Subcutaneous adipose tissue (tissue), 4 donors: ENCODE results near the gene TM4SF4. TPM values are rescaled to one million over a fixed set of nuclear protein-coding genes. Genes with fewer than 3 reads are reported as not detected.

Experiments
- total RNA-seq, 4 donors: library from RNA; depleted of rRNA; stranded (reverse); fragments of >200 nt; gene quantifications; one replicate each; pipeline ENCODE4 v1.1.0, GENCODE V29; 2016
- TF ChIP-seq, protein P1 (sequence below): fragments of 450-650 bp; IDR thresholded peaks from one replicate; pipeline ENCODE4 v1.5.1; 2016; ENCODE audit warnings: low read depth, mild to moderate bottlenecking, control low read depth, antibody characterized with exemption, moderate library complexity

The TM4SF4 gene
- total RNA-seq, 4 donors from 2014 or later, result not detected

DNA sequence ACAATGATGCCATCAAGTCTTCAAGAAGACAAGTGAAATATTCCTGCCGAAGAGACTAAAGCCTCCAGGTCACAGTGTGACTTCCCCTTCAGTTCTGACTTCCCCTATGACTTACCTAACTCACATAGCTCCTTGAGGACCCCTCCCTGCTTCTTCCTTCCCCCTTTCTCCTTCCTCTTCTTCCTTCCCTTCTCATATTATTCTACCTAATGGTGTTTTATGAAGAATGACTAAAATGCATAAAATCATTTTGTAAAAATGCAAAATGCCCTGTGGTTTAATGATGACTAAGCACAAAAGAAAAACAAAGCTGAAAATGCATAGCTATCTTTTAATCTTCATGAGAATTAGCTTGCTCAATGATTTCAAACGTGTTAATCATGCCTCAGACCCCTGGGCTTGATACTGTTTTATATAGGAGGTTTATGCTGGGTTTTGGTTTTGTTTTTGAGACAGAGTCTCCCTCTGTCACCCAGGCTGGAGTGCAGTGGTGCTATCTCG lies 26.1 kb upstream of the TM4SF4 start:
- TF ChIP-seq, protein P1, sequence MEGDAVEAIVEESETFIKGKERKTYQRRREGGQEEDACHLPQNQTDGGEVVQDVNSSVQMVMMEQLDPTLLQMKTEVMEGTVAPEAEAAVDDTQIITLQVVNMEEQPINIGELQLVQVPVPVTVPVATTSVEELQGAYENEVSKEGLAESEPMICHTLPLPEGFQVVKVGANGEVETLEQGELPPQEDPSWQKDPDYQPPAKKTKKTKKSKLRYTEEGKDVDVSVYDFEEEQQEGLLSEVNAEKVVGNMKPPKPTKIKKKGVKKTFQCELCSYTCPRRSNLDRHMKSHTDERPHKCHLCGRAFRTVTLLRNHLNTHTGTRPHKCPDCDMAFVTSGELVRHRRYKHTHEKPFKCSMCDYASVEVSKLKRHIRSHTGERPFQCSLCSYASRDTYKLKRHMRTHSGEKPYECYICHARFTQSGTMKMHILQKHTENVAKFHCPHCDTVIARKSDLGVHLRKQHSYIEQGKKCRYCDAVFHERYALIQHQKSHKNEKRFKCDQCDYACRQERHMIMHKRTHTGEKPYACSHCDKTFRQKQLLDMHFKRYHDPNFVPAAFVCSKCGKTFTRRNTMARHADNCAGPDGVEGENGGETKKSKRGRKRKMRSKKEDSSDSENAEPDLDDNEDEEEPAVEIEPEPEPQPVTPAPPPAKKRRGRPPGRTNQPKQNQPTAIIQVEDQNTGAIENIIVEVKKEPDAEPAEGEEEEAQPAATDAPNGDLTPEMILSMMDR, result no peak

DNA sequence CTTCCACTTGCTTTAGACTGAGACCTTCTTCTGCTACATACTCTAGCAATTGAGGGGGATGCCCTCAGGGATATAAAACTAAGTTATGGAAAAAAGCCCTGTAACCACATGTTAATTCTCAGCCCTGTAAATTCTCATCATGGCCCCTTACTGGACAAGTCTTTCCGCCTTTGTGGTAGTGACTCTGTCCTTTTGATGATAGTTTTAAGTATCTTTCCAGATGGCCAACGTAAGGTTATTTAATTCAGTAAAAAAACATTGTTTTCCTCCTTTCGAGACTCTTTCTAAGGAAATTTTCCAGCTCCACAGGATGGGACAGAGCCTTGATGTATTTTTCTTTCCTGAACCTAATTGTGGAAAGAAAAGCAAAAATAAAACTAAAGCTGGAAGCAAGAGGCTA lies 25.3 kb upstream of the TM4SF4 start:
- TF ChIP-seq, protein P1, result no peak

DNA sequence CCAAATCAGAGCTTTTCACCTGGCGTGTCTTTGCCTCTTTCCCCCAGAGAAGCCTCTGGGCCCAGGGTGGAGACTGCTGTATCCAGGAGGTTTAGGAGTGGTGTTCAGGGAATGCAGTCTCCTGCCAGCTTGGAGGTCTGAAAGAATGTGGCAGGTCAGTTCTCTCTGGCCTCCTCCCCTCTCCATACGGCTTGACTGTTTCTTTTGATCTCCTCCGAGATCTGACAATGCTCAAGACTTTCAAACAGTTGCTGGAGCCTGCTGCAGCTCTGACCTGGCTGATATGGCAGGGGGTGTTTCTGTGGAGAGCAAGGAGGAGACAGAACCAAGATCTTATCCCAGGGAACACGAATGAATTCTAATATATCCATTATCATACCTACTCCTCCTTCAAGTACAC lies 24.7 kb upstream of the TM4SF4 start:
- TF ChIP-seq, protein P1, result no peak

DNA sequence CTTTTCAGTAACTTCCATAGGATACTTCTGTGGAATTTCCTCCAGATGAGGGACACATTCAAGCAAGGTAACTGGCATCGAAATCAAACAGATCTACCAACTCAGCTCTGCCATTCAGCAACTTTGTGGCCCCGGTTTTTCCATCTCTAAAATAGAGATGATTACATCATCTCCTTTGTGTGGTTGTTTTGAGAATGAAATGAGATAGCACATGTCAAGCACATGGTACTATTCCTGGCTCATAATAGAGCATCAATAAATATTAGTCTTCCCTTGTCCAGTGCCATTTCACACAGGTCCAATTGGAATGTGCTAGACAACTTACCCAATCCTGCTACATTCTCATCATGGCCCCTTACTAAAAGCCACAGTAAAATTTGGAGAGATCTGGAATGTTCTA lies 24.2 kb upstream of the TM4SF4 start:
- TF ChIP-seq, protein P1, result no peak

DNA sequence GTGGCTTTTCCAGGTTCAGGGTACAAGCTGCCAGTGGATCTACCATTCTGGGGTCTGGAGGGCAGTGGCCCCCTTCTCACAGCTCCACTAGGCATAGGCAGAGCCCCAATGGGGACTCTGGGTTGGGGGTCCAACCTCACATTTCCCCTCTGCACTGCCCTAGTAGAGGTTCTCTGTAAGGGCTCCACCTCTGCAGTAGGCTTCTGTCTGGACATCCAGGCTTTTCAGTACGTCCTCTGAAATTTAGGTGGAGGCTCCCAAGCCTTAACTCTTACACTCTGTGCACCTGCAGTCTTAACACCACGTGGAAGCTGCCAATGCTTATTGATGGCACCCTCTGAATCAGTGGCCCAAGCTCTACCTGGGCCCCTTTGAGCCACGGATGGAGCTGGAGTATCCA lies 22.5 kb upstream of the TM4SF4 start:
- TF ChIP-seq, protein P1, result no peak

DNA sequence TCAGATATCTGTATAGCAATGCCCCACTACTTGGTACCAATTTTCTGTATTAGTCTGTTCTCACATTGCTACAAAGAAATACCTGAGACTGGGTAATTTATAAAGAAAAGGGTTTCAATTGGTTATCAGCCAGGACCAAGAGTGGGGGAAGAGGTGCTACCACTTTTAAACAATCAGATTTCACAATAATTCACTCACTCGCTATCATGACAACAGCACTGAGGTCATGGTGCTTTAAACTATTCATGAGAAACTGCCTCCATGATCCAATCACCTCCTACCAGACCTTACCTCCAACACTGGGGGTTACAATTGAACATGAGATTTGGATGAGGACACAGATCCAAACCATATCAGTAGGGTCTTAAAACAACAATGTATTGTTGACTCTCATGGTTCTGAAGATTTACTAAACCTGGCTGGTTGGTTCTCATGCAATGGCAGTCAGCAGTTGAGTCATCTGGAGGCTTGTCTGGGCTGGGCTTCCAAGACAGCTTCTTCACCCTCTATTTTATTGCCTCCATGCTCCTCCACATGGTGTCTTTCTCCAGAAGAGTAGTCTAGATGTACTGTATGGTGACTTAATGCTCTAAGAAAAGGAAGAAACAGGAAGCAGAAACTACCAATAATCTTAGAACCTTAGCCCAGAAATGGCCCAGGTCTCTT lies 21.2 kb upstream of the TM4SF4 start:
- TF ChIP-seq, protein P1, result no peak

DNA sequence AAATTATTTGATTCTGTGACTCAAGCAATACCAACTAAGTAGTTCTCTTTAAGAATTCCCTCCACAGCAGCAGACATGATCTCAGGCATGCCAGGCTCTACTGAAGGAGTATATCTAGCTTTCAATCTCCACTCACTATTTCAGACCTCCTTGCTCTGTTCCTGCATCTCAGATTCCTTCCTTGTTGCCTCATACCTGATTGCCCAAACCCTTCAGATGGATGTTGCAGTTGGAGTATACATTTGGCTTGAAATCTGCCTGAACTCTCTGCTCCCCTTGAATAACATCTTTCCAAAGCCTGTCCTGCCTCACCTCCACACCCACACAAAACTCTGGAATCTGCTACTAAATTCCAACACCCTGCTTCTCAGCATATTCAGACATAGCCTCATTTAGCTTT lies 19.8 kb upstream of the TM4SF4 start:
- TF ChIP-seq, protein P1, result no peak
